GM18507 (cell line): ENCODE results near the gene BPHL.
"Not testable (repeated sequence)": the region's sequence is repeated elsewhere in the genome, so short reads cannot be mapped to it uniquely, and the experiment has no call there.

ENCODE experiments used
- DNase-seq: peaks from one replicate; pipeline ENCODE4 v3.0.0; 2011; ENCODE audit warnings: low read depth; ENCODE audit not compliant: insufficient read length; ENCODE audit errors: extremely low spot score
- FAIRE-seq: peaks from 2 replicates; lab custom pipeline; 2011; peaks lifted over from hg19 to GRCh38; lab: Jason Lieb, UNC

BPHL gene

DNA sequence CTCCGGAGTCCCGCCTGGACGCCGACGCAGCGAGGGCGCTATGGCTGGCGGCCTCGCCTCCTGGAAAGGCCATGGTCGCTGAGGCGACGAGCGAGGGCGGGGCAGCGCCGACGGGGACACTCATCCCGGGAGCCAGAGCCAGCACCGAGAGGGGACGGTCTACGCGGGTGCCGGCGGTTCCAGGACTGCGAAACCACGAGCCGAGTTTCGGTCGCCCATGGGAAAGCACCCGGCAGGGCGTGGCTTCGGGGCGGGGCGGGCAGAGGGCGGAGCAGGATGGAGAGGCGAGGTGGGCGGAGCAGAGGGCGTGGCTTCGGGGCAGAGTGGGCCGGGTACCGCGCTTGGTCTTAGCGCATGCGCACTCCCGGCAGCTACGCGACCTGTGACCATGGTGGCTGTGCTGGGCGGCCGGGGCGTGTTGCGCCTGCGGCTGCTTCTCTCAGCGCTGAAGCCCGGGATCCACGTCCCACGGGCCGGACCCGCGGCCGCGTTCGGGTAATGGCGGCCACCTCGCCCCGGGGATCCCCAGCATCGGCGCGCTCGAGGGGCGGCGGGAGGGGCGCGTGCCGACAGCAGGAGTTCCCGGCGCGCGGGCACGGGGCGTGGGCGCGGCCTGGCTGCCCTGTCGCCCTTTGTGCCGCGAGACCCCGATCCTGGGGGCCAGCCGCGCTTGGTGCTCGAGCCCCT is at the start of gene BPHL:
TSS of gene BPHL (plus strand) at position 359 of the 687 bp plus-strand sequence. CDS start at position 389, 30 bp downstream.
- DNase-seq (peak; percentile 98), FAIRE-seq (peak; percentile 90)

DNA sequence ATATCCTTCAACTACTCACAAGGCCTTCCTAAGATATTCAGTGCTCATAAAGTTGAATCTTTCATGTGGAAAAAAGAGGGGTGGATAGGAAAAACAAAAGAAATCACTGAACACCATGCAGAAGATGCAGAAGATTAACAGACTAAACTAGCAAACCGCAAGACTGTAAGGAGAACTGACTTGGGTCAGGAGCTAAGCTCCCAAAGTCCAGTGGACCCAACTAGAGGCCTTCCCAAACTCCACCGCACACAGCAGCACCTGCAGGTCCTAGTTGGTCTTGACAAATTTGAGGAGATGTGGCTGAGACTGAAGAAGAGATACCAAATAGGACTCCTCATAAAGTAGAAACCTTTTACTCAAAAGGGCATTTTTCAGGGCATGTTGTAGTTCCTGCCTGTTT is 46.9 kb upstream of the BPHL start:
- FAIRE-seq (no peak), DNase-seq (no peak)

DNA sequence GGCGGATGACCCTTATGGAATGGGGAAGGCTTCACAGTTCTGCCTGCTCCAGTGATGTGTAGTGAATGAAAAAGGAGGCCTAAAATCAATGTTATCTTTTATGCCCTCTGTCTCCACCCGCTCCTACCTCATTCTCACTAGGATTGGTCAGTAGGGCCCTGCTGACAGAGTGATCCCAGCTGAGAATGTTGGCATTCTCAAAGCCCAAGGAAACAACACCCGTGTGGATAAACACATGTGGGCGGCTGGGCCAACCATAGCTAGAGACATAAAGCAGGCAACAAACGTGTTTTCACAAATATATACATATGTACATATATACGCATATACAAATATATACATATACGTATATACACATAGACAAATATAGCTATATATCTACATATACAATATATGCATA is 45.7 kb upstream of the BPHL start:
- no peak for DNase-seq
- no peak for FAIRE-seq

DNA sequence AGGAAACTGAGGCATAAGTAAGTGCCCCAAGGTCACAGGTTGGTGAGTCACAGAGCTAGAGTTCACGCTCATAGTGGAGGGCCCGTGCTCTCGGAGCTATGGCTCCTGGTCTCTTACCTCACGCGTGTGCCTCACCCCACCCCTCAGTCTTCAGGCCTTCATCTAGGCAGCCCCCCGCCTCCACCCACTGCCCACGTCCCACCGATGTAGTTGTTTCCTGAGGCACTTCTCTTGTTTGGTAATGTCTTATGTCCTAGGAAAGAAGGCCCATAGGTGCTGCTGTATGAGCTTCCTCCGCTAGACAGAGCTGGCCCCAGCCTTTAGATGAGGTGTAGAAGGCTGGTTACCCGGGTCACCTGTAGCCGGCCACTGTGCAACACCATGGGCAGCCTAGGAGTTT is 45.1 kb upstream of the BPHL start:
- FAIRE-seq: no peak
- no peak for DNase-seq

DNA sequence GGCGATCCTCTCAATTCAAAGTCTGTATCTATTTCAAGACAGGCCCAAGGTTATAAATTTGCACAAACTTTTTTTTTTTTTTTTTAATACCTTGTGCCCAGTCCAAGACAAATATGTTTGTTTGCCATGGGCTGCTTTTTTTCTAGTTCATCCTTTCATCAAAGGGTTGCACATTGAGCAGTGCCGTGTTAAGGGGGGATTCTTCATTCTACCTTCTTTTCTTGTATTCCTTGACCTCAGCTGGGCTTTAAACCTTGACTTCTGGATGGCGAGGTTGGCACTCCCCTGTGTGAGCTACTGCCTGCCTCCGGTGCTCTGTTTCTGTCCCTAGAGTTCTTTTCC is 42.8 kb upstream of the BPHL start:
- FAIRE-seq: no peak
- no peak for DNase-seq

GRCh38 chr6:3076320-3076719 is 42.2 kb upstream of the BPHL start:
- no peak for DNase-seq
- FAIRE-seq: no peak

GRCh38 chr6:3077430-3077829 is 41.1 kb upstream of the BPHL start:
- FAIRE-seq (no peak), DNase-seq (no peak)

DNA sequence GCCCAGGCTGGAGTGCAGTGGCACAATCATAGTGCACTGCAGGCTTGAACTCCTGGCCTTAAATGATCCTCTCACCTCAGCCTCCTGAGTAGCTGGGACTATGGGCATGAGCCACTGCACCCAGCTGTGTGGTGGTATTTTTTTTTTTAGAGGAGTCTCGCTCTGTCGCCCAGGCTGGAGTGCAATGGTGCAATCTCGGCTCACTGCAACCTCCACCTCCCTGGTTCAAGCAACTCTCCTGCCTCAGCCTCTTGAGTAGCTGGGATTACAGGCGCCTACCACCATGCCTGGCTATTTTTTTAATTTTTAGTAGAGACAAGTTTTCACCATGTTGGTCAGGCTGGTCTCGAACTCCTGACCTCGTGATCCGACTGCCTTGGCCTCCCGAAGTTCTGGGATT is 39.6 kb upstream of the BPHL start:
- not testable (repeated sequence) for FAIRE-seq, DNase-seq

DNA sequence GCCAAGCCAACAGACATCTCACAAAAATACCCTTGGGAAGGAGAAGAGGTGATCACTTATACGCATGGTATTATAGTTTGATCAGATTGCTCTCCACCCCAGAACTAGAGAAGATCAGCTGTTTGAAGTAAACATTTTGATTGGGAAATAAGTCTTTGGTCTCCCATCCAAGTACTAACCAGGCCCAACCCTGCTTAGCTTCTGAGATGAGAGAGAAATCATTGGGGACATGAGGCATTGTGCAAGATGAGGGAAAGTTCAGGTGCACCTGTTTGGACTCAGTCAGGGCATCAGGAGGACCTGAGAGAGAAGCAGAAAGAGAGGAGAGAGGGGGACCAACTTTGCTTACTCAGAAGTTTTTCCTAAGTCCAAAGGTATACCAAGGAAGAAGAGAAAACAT is 38.8 kb upstream of the BPHL start:
- FAIRE-seq (no peak), DNase-seq (no peak)

- FAIRE-seq (no peak), DNase-seq (no peak)
Measured at GRCh38 chr6:3081960-3082359, 36.6 kb upstream of the BPHL start.

DNA sequence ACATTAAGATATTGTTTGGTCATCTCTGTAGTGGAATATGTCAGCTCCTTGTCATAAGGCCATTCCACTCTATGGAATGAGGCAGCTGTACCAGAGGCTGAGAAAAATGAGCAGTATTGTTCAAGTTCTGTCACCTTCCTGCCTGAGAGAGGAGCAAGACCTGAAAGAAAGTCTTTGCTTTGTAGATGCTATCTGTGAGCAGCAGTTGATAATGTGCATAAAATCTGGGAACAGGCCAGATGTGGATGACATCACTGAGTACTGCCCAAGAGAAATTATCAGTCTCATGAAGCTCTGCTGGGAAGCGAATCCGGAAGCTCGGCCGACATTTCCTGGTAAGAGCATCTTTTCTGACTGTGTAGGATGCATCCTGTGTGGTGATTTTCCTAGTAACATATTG is 33.4 kb upstream of the BPHL start:
- FAIRE-seq: no peak
- no peak for DNase-seq

DNA sequence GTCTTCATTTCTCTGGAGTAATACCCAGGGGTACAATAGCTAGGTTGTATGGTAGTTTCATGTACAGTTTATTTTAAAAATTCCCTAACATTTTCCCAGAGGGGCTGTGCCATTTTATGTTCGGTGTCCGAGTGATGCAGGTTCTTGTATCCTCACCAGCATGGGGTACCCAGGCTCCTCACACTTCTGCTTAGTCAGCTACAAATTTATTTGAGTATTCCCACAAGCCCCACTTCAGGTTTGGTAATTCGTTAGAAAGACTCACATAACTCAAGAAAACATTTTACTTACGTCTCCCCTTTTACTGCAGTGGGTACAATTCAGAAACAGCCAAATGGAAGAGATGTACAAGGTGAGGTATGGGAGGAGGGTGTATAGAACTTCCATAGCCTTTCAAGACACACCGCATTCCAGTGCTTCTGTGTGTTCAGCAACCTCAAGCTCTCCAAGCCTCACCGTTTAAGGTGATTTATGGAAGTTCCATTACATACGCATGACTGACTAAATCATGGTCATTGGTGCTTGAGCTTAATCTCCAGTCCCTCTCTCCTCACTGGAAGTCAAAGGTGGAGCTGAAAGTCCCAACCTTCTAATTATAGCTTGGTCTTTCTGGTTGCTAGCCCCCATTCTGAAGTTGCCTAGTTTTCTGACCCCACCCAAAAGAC is 32.1 kb upstream of the BPHL start:
- FAIRE-seq (no peak), DNase-seq (no peak)

DNA sequence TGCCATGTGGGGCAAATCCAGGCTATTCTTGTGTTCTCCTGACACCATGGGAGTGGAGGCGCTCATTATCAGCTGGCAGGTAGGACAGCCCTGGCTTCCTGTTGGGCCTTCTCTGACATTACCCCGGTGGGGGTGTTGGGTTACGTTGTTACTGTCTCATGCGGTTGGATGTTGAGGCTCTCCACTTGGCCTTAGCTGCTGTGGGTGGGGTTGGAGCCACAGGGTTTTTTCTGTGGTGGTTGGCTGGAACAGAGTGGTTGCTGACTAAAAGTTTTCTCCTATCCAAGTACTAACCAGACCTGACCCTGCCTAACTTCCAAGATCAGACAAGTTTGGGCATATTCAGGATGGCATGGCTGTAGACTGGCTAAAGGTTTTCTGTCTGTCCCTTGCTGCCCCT is 30.1 kb upstream of the BPHL start:
- no peak for FAIRE-seq
- DNase-seq: no peak

DNA sequence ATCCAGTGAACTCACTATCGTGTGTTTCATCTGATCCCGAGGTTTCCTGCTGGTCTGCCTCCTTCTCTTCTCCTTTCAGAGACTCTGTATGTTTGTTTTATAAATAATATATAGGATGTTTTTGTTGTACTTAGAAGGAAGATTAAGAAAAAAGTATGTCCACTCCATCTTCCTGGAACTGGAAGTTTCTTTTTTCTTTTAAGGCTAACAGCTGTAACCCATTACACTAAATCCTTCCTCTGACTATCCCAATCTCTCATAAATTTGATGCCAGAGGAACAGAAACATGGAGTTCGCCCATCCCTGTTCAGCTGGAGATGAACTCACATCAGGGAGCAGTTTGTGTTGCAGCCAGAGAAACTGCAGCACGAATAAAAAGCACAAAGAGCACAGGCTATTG is 29.5 kb upstream of the BPHL start:
- no peak for FAIRE-seq
- DNase-seq: no peak

DNA sequence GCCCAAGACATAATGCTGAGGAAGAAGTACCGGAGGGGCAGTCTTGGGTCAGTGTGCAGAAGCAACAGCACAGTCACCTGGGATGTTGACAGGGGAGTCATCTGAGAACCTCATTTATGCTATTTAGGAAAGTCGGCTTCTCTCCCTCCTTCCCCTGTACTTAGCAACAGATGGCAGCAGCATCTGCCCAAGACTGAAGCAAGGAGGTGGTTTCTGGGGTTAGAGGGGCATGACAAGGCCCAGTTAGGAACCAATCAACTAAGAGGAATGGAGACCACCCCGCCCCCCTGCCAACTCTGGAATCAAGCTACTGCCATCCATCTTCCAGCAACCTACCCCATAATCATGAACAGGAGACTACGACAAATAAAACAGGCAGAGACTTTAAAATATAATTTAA is 28.5 kb upstream of the BPHL start:
- FAIRE-seq (no peak), DNase-seq (no peak)

DNA sequence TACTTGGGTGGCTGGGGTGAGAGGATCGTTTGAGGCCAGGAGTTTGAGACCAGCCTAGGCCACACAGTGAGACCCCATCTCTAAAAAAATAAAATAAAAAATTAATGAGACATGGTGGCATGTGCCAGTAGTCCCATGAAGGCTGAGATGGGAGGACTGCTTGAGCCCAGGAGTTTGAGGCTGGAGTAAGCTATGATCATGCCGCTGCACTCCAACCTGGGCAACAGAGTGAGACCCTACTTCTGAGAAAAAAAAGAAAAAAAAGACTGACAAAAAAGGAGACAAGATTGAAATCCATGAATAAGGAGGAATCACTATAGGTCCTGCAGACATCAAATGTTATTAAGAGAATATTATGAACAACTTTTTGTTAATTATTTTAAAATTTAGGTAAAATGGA is 23.7 kb upstream of the BPHL start:
- DNase-seq (no peak), FAIRE-seq (no peak)

DNA sequence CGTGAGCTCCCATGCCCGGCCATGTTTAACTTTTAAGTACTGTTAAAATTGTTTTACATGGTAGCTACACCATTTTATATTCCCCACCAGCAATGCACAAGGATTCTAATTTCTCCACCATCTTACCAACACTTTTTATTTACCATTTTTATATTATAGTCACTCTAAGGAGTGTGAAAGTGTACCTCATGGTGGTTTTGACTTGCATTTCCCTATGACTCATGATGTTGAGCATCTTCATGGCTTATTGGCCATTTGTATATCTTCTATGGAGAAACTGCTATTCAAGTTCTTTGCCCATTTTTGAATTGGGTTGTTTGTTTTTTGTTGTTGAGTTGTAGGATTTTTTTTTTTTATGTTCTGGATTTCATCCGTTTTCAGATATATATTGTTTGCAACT is 15.6 kb upstream of the BPHL start:
- no peak for FAIRE-seq
- no peak for DNase-seq

GRCh38 chr6:3108746-3109414 is 9.6 kb upstream of the BPHL start:
- FAIRE-seq (no peak), DNase-seq (no peak)

- FAIRE-seq: no peak
Measured at GRCh38 chr6:3109761-3110160, 8.8 kb upstream of the BPHL start.

GRCh38 chr6:3114377-3114776 is 4.1 kb upstream of the BPHL start:
- DNase-seq (no peak), FAIRE-seq (no peak)

More at GRCh38 chr6:3109761-3110160, 8.8 kb upstream of the BPHL start:
- DNase-seq: no peak

GRCh38 chr6:3117912-3118352 is 579 bp upstream of the BPHL start:
- DNase-seq (no peak), FAIRE-seq (no peak)
